HepG2 (cell line): ENCODE data around the gene IFT80. TPM values are rescaled to one million over a fixed set of nuclear protein-coding genes. Genes with fewer than 3 reads are reported as not detected.

ENCODE experiments used
- GATAD1 ChIP-seq: IDR thresholded peaks from 2 replicates; pipeline ENCODE4 v1.6.1; 2016; ENCODE audit warnings: missing genetic modification reagents, missing compliant biosample characterization
- KLF11 ChIP-seq: IDR thresholded peaks from 2 replicates; pipeline ENCODE4 v1.6.1; 2016; ENCODE audit warnings: missing compliant biosample characterization
- LCORL ChIP-seq, 2 experiments: fragments of 450-650 bp in 1 of 2; sonication (generic) in 1 of 2; formaldehyde crosslinking in 1 of 2; IDR thresholded peaks; 2 replicates each; pipeline versions ENCODE4 v1.5.0 to v1.6.1; 2017 to 2020; ENCODE audit warnings: antibody characterized with exemption in 1 of 2, missing genetic modification reagents in 1 of 2
- MBNL3 ChIP-seq: fragments of 250-450 bp; sonication (Bioruptor Pico); conservative IDR thresholded peaks from 2 replicates; pipeline ENCODE4 v1.8.0; 2022; ENCODE audit warnings: mild to moderate bottlenecking, inconsistent platforms
- PPARG ChIP-seq: conservative IDR thresholded peaks from 2 replicates; pipeline ENCODE4 v1.6.1; 2016; ENCODE audit warnings: missing biosample characterization, missing genetic modification reagents
- SIN3A ChIP-seq: IDR thresholded peaks from 2 replicates; pipeline ENCODE4 v1.6.1; 2011; ENCODE audit warnings: low read depth, mild to moderate bottlenecking, control low read depth, low read length, borderline replicate concordance
- SP1 ChIP-seq, 2 experiments: fragments of 450-650 bp in 1 of 2; sonication (generic) in 1 of 2; formaldehyde crosslinking in 1 of 2; IDR thresholded peaks; 2 replicates each; pipeline versions ENCODE4 v1.4.0 to v1.6.1; 2016 to 2020; ENCODE audit warnings: missing genetic modification reagents in 1 of 2
- ZNF274 ChIP-seq: sonication (generic); formaldehyde crosslinking; IDR thresholded peaks from 2 replicates; pipeline ENCODE4 v1.5.1; 2020; ENCODE audit warnings: mild to moderate bottlenecking, missing genetic modification reagents
- ZNF75D ChIP-seq: sonication (generic); formaldehyde crosslinking; IDR thresholded peaks from 2 replicates; pipeline ENCODE4 v1.8.1; 2023; ENCODE audit warnings: missing genetic modification reagents, mild to moderate bottlenecking, borderline replicate concordance
- ZNF841 ChIP-seq: sonication (generic); formaldehyde crosslinking; IDR thresholded peaks from 2 replicates; pipeline ENCODE4 v1.8.1; 2023; ENCODE audit warnings: missing genetic modification reagents, borderline replicate concordance
- ZSCAN20 ChIP-seq: sonication (generic); formaldehyde crosslinking; IDR thresholded peaks from 2 replicates; pipeline ENCODE4 v1.4.0; 2020; ENCODE audit warnings: missing genetic modification reagents, mild to moderate bottlenecking, borderline replicate concordance
- ZSCAN31 ChIP-seq: sonication (generic); formaldehyde crosslinking; IDR thresholded peaks from 2 replicates; pipeline ENCODE4 v1.5.0; 2020; ENCODE audit warnings: low read depth, mild to moderate bottlenecking, missing genetic modification reagents
- polyA plus RNA-seq, 8 experiments: library from polyadenylated mRNA; depleted of rRNA in 3 of 8; stranded (reverse) in 7 of 8; unstranded in 1 of 8; fragments of >200 nt; fragmentation: Illumina TruSeq in 4 of 8; extraction: Trizol in 4 of 8; gene quantifications; 2 replicates each; pipeline versions ENCODE4 v1.2.1 to v1.2.3, GENCODE V29; 2011 to 2016; ENCODE audit warnings: low read depth in 4 of 8, missing spikeins in 1 of 8, mixed read lengths in 1 of 8; ENCODE audit not compliant: insufficient read depth in 1 of 8
- total RNA-seq, 5 experiments: library from RNA; depleted of rRNA; stranded (reverse); fragments of >200 nt; fragmentation: Illumina TruSeq; extraction: Trizol; gene quantifications; 2 replicates each; pipeline ENCODE4 v1.2.3, GENCODE V29; 2016; ENCODE audit warnings: low read depth in 1 of 5
- TF ChIP-seq, protein P1 (sequence below), 2 experiments: IDR thresholded peaks; 2 replicates each; pipeline ENCODE4 v1.6.1; 2011 to 2012; ENCODE audit warnings: low read length in 2 of 2, borderline replicate concordance in 1 of 2, low read depth in 1 of 2, mild to moderate bottlenecking in 1 of 2, moderate library complexity in 1 of 2
- TF ChIP-seq, protein P2 (sequence below): sonication (generic); formaldehyde crosslinking; IDR thresholded peaks from 2 replicates; pipeline ENCODE4 v1.5.1; 2020; ENCODE audit warnings: mild to moderate bottlenecking, missing genetic modification reagents, moderate library complexity

IFT80 gene
- total and polyA plus RNA-seq, 2 of the 13 experiments (the other 11 are each of a cell fraction or from before 2014, with no cell fraction given): 11.4 to 15.7 TPM

DNA sequence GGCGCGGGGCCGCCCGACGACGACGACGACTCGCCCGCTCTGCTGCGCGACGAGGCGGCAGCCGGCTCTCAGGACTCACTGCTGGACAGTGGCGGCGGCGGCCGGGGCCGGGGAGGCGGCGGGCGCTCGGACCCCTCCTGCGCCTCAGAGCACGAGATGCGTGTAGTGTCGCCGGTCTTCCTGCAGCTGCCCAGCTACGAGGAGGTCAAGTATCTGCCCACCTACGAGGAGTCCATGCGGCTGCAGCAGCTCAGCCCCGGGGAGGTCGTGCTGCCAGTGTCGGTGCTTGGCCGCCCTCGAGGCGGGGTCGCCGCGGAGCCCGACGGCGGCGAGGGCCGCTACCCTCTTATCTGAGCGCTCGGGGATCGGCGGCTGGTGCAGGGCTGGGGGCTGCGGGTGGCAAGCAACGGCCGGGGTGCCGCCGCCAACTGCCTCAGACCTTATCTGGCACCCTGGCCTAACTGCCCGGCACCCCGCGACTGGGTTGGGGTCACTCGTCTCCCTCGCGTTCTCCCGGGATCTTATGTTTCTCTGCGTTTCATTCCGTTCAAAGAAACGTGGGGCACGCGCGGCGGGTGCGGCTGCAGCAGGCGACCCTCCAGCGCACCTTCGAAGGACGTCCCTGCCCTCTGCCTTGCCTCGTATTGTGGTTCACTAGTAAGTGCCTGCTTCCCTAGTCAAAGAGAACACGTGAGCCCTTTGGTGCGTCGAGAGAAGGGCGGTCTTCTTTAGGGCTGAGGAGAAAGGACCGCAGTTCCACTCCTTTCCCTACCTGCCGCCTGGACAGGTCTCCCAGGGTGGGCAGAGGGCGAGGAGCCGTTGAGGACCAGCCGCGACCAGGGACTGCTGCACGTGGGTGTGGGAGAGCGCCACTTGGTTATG lies 172.8 kb downstream of the IFT80 start (continued):
- TF ChIP-seq, protein P1, sequence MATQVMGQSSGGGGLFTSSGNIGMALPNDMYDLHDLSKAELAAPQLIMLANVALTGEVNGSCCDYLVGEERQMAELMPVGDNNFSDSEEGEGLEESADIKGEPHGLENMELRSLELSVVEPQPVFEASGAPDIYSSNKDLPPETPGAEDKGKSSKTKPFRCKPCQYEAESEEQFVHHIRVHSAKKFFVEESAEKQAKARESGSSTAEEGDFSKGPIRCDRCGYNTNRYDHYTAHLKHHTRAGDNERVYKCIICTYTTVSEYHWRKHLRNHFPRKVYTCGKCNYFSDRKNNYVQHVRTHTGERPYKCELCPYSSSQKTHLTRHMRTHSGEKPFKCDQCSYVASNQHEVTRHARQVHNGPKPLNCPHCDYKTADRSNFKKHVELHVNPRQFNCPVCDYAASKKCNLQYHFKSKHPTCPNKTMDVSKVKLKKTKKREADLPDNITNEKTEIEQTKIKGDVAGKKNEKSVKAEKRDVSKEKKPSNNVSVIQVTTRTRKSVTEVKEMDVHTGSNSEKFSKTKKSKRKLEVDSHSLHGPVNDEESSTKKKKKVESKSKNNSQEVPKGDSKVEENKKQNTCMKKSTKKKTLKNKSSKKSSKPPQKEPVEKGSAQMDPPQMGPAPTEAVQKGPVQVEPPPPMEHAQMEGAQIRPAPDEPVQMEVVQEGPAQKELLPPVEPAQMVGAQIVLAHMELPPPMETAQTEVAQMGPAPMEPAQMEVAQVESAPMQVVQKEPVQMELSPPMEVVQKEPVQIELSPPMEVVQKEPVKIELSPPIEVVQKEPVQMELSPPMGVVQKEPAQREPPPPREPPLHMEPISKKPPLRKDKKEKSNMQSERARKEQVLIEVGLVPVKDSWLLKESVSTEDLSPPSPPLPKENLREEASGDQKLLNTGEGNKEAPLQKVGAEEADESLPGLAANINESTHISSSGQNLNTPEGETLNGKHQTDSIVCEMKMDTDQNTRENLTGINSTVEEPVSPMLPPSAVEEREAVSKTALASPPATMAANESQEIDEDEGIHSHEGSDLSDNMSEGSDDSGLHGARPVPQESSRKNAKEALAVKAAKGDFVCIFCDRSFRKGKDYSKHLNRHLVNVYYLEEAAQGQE (IDR thresholded peaks at IDR 0.05; ENCODE audit: borderline replicate concordance in 1 of 2, low read depth in 1 of 2, low read length in 2 of 2): peak in 1 of 2 experiments; percentile 14; a peak in 3 of 4 replicates
- no peak for TF ChIP-seq ZNF841 (CRISPR knock-in tag)
- TF ChIP-seq ZSCAN31 (CRISPR knock-in tag): peak; percentile 16; the same call in 1 of the 2 replicates
- TF ChIP-seq, protein P2, sequence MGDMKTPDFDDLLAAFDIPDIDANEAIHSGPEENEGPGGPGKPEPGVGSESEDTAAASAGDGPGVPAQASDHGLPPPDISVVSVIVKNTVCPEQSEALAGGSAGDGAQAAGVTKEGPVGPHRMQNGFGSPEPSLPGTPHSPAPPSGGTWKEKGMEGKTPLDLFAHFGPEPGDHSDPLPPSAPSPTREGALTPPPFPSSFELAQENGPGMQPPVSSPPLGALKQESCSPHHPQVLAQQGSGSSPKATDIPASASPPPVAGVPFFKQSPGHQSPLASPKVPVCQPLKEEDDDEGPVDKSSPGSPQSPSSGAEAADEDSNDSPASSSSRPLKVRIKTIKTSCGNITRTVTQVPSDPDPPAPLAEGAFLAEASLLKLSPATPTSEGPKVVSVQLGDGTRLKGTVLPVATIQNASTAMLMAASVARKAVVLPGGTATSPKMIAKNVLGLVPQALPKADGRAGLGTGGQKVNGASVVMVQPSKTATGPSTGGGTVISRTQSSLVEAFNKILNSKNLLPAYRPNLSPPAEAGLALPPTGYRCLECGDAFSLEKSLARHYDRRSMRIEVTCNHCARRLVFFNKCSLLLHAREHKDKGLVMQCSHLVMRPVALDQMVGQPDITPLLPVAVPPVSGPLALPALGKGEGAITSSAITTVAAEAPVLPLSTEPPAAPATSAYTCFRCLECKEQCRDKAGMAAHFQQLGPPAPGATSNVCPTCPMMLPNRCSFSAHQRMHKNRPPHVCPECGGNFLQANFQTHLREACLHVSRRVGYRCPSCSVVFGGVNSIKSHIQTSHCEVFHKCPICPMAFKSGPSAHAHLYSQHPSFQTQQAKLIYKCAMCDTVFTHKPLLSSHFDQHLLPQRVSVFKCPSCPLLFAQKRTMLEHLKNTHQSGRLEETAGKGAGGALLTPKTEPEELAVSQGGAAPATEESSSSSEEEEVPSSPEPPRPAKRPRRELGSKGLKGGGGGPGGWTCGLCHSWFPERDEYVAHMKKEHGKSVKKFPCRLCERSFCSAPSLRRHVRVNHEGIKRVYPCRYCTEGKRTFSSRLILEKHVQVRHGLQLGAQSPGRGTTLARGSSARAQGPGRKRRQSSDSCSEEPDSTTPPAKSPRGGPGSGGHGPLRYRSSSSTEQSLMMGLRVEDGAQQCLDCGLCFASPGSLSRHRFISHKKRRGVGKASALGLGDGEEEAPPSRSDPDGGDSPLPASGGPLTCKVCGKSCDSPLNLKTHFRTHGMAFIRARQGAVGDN (CRISPR knock-in tag): peak; percentile 22
- TF ChIP-seq LCORL (IDR thresholded peaks at IDR 0.05): no peak
- 0 out of 2 replicates have a peak, but pooled peaks have one; percentile 18 for TF ChIP-seq LCORL (CRISPR knock-in tag; IDR thresholded peaks at IDR 0.05)
- TF ChIP-seq PPARG (CRISPR knock-in tag): no peak
- TF ChIP-seq SIN3A: no peak
- TF ChIP-seq KLF11: no peak
- TF ChIP-seq ZNF274 (CRISPR knock-in tag): peak; percentile 38; the same call in 1 of the 2 replicates
- TF ChIP-seq ZSCAN20: 0 out of 2 replicates have a peak, but pooled peaks have one; percentile 28
- no peak for TF ChIP-seq MBNL3 (CRISPR knock-in tag)
- TF ChIP-seq GATAD1 (CRISPR knock-in tag): no peak
- TF ChIP-seq SP1 (IDR thresholded peaks at IDR 0.05): no peak
- no peak for TF ChIP-seq SP1 (CRISPR knock-in tag; IDR thresholded peaks at IDR 0.05)
- no peak for TF ChIP-seq ZNF75D
- TF ChIP-seq, all 625 proteins: peak for 14
